Neural progenitor cell (in vitro differentiated cells): Measurements from ENCODE around the gene SMIM35.

Experiments used
- EZH2phosphoT487 ChIP-seq: fragments of 200-600 bp; sonication (generic); IDR thresholded peaks from 2 replicates; pipeline ENCODE4 v1.6.1; 2017; ENCODE audit warnings: antibody characterized with exemption
- TF ChIP-seq, protein P1 (sequence below): fragments of 200-600 bp; sonication (generic); IDR thresholded peaks from 2 replicates; pipeline ENCODE4 v1.5.1; 2017; ENCODE audit warnings: antibody characterized with exemption, mild to moderate bottlenecking

DNA sequence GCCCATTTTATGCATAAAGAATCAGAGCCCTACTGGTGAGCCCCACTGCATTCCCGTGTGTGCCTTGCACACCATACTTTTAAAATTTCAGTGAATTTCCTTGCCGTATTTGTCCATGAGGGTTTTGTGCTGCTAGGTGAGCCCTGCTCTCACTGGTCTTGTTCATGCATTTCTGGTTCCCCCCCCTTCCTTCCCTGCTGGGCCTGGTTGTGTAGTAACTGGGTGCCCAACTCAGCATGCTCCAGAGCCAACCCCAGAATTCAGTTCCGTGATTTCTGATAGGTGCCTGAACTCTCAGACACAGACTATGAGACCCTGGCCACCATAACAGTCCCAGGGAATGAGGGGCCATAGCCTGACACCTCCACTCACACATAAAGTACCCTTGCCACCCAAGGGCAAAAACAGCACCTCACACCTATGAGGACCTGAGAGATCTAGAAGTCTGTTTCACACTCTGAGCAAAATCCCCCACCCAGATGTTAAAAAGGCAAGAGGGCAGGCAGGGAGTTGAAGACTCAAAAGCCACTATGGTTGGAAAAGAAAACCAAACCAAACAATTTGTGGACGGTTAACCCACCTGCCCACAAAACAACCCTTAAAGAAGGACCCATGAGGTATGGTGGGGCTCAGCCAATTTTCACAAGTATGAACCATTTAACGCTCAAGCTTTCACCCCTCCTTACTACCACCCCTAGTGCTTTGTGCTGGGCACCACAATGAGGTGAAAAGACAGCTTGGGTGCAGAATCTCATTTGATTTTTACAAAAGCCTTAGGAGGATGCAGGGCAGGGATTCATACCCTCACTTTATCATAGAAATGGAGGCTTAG, 117.4 kb downstream of the SMIM35 start:
- TF ChIP-seq, protein P1, sequence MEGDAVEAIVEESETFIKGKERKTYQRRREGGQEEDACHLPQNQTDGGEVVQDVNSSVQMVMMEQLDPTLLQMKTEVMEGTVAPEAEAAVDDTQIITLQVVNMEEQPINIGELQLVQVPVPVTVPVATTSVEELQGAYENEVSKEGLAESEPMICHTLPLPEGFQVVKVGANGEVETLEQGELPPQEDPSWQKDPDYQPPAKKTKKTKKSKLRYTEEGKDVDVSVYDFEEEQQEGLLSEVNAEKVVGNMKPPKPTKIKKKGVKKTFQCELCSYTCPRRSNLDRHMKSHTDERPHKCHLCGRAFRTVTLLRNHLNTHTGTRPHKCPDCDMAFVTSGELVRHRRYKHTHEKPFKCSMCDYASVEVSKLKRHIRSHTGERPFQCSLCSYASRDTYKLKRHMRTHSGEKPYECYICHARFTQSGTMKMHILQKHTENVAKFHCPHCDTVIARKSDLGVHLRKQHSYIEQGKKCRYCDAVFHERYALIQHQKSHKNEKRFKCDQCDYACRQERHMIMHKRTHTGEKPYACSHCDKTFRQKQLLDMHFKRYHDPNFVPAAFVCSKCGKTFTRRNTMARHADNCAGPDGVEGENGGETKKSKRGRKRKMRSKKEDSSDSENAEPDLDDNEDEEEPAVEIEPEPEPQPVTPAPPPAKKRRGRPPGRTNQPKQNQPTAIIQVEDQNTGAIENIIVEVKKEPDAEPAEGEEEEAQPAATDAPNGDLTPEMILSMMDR = no peak
- no peak for TF ChIP-seq EZH2phosphoT487
